NCI-H2081 (cell line): ENCODE data around the gene WBP11.

Source experiments
- DNase-seq, 2 experiments: peaks; one replicate each; lab custom pipeline; 2025; lab: John Stamatoyannopoulos, UW

WBP11 gene

DNA sequence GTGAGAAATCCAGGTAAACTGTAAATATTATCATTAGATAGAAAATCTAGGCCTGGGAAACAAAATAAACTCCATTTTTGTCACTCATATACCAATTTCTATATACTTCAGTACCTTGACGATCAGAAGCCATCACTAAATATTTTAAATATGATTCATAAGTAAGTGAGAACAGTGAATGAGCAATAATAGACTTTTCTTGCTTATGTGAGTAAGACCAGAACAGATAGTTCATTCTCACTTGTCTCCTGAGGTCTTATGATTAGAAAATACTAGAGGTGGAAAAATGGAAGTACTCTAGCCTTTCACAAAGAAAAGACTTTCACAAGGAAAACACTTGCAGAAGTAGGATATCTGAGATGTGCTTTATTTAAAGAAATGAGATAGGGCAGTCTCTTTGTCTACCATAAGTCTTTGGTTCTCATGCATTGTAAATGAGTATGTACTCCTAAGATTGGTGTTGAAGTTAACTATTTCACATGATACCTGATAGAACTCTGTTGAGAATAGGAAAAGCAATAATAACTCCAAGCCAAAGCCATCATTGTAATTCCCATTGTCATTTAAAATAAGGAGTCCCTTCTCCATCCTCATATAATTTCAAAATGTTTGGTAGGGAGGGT is 20.8 kb upstream of the WBP11 start:
- no peak for DNase-seq

GRCh38 chr12:14814014-14814413 is 10.7 kb upstream of the WBP11 start, which contains the start of gene SMCO3:
Gene SMCO3 (minus strand): TSS chr12:14814182. CDS start chr12:14806680, 7,502 bp downstream.
- no peak for DNase-seq

- no peak for DNase-seq
Measured at GRCh38 chr12:14811486-14811885, 8.2 kb upstream of the WBP11 start.

GRCh38 chr12:14810953-14811483 is 7.7 kb upstream of the WBP11 start:
- DNase-seq = peak; percentile 13 to 49

DNA sequence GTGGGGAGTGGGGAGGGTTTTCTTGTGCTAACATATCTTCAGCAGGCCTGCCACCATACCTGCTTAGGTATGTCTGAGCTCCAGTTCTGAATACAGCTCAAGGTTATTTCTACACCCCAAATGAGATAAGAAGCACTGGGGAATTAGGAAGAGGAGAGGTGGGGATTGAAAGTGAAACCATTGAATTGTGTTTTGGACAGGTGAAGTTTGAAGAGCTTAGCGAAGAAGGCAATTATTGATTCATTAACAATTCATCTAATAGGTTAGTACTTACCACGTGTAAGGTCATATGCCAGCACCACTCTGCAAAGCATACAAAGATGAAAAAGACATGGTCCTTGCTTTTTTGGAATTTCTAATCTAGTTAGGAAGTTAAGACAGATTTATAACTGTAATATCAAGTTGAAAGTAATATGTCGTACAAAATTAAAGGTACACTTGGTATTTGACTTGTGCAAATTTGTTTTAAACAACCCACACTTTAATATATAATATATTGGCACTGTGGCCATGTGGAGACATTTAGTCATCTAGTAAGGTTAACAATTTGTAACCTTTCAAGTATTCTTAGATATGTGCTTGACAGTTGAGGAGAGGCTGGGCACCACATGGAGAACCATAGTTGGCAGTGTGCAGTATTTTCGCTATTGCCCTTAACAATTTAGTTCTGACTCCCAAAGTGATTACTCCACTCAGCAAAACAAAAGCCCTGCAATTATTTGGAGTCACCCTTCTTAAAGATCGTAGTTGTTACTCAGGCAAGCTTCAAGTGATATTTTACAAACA is 7.1 kb upstream of the WBP11 start:
- DNase-seq = no peak

- DNase-seq = peak; percentile 60 to 79
Measured at GRCh38 chr12:14803830-14804160, 517 bp upstream of the WBP11 start.

DNA sequence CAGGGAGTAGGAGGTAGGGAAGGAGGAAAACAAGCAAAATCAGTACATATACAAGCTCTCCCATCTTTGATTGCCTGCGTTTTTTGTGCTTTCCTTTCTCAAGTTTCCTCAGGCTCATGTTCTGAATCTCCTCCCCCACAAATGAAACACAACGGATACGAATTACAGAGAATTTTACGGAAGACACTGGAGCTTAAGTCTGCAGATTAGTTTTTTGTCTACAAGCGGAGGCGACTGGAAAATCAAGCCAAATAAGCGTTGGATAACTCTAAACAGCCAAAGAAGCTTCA is 612 bp downstream of the WBP11 start:
- DNase-seq = no peak

DNA sequence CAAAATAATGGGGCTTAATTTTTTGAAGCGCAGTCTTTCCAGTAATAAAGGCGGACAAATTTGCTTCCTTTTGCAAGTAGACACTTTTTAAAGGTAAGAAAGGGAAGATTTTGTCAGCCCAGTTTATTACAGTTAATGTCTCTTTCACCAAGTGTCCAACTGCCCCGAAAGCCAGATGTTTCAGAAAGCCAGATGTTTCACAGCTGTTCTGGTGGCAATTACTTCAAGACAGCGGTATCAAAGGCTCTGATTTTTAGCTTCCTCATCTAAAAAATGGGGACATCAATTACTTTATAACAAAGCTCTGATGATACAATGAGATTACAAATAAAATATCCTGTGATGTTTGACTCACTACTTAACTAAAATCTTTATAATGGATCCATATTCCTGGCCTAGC is 1.0 kb downstream of the WBP11 start:
- no peak for DNase-seq

GRCh38 chr12:14795028-14795448 is 8.2 kb downstream of the WBP11 start:
- DNase-seq = no peak

- DNase-seq = no peak
Measured at GRCh38 chr12:14785568-14785967, 17.7 kb downstream of the WBP11 start.

GRCh38 chr12:14784471-14784870 is 18.8 kb downstream of the WBP11 start:
- no peak for DNase-seq

- no peak for DNase-seq
Measured at GRCh38 chr12:14782756-14783155, 20.5 kb downstream of the WBP11 start.

DNA sequence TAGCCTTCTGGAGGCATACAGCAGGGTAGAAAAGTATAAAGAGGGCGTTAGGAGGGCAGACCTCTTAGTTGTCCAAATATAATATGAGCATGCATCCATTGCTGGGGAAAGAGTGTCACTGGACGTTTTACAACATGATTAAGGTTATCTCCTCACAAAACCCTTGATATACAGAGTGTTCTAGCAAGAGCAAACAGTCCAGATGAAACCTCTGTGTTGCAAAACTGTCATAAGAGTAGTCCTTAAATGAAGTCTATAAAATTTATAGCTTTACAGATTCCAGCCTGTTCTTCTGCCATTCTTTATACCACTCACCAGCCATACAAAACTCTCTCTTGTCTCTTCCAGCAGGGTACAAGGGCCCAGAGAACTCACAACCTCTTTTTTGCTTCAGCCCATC is 21.7 kb downstream of the WBP11 start:
- no peak for DNase-seq

- DNase-seq = no peak
Measured at GRCh38 chr12:14780859-14781258, 22.4 kb downstream of the WBP11 start.

GRCh38 chr12:14779834-14780233 is 23.4 kb downstream of the WBP11 start:
- no peak for DNase-seq

DNA sequence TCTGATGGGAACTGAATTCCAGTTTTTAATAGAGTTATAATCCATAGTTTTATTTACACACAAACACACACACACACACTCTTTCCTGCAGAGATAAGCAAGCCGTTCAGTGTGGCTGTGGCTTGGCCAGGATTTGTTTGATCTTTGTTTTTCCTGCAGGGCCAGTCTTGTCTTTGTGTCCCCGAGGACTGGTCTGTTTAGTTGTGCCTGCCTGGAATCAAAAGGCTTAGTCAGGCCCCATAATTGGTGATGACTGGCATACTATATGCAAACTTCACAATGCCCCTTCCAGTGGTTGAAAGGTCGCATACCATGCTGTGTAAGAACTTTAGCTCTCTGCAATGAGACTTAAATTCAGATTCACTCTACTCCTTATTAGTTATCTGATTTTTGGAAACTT is 26.0 kb downstream of the WBP11 start:
- peak in 1 of 2 experiments; percentile 52 for DNase-seq

- DNase-seq = no peak
Measured at GRCh38 chr12:14776236-14776961, 26.9 kb downstream of the WBP11 start.

DNA sequence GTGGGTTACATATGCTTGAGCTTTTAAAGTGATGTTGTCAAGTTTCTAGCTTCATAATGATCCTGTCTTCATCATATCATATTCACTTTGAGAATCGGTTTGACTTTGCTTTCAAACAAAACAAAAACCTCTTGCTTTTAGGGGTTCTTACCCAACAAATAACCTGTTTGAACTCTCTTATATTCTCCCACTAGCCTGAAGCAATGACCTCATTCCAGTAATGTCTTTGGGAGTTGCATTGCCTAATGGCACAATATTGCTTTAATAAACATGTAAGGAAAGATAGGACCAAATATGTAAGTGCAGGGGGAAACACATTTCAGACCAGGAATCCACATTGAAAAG is 27.7 kb downstream of the WBP11 start:
- DNase-seq = no peak

DNA sequence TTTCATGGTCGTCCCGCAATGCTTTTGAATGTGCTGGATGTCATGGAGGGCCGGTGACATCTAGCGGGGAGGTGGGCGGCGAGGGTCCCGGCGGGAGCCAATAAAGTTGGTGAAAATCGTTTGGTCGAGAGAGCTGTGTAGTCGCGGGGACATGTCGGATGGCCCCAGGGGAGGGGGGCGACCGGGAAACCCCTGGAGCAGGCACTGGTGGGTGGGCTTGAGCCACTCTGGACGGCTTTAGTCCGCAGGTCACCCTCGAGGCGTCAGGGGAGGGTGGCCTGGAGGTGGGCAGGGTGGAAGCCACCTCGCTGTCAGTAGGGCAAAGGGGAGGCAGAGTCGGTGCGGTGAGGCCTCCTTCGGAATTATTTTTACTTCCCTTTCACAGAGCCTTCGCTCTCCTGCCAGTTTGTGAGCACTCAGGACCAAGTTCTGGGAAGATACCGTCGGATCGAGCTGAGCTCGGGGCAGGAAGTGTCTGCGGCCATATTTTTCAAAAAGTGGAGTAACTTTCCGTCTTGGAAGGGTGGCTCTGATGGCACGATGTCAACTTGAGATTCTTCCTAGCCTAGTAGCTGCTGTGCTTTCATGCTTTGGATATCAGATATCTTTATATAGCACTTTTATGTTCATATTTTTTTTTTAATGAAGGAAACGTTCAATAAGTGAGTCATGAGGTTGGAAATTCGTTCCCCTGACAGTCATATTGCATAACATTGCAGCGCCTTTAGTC is 28.2 kb downstream of the WBP11 start:
- no peak for DNase-seq

DNA sequence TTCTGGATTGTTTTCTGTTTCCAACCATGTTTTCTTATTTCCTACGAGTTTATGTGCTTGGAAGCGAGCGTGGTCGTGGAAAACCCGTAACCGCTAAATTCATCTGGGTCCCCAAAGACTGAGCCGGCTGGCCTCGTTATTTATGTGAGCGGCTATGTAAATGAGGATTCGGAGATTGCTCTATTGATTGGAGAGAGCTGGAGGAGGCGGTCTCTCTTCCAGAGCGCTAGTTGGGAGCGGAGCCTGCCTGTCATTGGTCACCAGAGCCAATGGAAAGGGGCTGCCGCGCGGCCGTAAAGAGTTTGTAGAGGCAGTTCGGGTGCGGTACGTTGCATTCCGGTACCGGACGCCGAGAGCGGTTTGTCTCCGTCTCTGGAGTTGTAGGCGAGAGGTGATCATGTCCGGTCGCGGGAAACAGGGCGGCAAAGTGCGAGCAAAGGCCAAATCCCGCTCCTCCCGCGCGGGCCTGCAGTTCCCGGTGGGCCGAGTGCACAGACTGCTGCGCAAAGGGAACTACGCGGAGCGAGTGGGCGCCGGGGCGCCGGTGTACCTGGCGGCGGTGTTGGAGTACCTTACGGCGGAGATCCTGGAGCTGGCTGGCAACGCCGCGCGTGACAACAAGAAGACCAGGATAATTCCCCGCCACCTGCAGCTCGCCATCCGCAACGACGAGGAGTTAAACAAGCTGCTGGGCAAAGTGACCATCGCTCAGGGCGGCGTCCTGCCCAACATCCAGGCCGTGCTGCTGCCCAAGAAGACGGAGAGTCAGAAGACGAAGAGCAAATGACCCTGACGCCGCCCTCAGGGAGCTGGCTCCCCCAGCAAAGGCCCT is 29.0 kb downstream of the WBP11 start:
- peak; percentile 92 to 96 for DNase-seq

GRCh38 chr12:14773685-14774073 is 29.6 kb downstream of the WBP11 start:
- peak in 1 of 2 experiments; percentile 59 for DNase-seq

DNA sequence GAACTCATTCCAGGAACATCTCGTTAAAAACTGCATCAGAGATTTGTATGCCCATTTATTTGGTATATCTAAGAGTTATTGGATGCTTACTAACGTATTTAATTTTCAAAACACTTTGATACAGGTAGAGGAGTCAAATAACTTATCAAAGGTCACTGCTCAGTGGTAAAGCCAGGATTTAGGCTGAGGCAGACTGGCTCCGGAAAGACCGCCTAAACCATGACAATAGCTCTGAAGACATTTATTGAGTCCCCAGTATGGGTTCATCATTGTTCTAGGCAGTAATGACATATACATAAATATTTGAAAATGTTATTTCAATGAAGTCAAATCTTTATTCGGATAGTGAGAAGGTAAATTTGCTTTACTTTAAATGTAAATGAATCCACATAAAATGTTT is 30.3 kb downstream of the WBP11 start:
- DNase-seq = no peak
